ENCODE results near the gene KCTD18.

The KCTD18 gene

DNA sequence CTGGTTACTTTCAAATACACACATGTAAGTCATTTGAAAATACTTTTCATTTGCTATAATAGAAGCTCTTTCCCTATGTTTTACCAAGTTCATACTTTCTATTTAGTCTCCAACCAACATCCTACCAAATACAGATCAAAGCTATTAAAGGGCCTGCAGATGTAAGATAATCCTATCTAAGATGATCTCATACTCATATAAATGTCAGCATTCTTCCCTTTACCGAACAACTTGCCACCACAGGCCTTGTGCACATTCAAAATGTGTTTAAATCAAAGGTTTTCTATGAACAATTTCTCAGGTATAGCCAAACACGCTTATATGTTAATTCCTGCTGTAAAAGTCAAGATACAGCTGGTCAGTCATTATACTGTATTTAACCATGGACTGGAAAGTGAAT lies 23.3 kb downstream of the KCTD18 start:
- no peak for DNase-seq (ENCODE audit: low read depth in 2 of 2, low spot score in 1 of 2)

DNA sequence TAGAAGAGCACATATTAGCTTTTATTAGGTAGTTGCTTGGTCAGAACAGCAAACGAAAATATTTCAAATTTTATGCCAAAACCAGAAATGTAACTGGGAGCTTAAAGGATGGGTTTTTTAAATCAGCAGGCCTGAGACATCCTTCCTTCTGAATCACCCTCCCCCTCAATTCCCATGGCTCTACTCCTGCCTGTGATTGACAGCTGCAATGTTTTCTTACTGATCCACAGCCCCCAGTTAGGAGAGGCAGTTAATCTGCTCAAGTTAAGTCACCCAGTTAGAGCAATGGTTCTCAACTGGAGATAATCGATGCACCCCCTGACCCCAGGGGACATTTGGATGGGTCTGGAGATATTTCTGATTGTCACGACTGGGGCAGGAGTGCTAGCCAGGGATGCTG lies 24.9 kb downstream of the KCTD18 start:
- DNase-seq (ENCODE audit: low read depth in 2 of 2, low spot score in 1 of 2), result no peak

- DNase-seq (ENCODE audit: low read depth in 2 of 2, low spot score in 1 of 2), result no peak
These were observed 26.1 kb downstream of the KCTD18 start for GRCh38 chr2:200483729-200484198.

DNA sequence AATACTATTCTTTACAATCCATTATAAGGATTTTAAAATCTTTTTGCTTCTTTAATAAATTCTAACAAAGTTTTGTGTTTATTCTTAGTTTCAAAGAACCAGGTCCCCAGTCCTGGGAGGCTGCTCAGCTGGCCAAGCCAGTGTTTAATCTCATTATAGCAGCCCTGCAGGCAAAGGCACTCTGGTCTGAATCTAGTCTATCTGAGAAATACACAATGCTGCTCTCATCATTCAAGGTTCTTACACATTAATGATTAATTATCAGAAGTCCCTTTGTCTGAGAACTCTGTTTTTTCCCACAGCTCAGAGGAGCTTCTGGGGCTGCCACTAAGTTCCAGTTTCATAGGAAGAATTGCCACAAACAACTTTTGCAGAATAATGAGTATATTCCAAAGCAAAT lies 27.7 kb downstream of the KCTD18 start:
- no peak for DNase-seq (ENCODE audit: low read depth in 2 of 2, low spot score in 1 of 2)

DNA sequence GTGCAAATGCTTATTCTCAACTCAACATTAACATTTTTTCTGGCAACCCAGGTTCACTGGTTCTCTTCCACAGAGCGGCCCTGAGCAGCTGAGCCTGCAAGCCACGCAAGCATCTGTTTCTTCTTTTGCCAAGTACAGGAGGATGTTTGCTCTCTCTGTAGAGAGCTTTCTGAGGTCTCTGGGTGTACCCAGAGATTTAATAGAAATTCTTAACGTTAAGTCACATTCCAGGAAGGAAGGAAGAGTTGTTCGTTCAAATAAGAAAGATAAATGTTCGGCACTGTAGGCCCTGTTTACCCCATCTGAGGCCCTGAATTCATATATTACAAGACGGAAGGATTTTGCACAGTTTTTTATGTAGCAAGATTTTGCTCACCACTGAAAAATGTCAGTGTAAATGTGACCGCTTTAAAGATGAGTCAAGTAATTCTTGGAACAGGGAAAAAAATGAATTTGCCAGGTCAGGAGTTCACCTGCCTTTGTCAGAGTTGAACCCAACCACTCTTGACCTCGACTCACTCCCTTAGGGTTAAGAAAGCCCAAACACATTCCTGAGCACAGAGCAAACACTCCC lies 30.1 kb downstream of the KCTD18 start:
- no peak for DNase-seq (ENCODE audit: low read depth in 2 of 2, low spot score in 1 of 2)

- no peak for DNase-seq (ENCODE audit: low read depth in 2 of 2, low spot score in 1 of 2)
These were observed 32.2 kb downstream of the KCTD18 start for GRCh38 chr2:200477667-200478131.

- DNase-seq (ENCODE audit: low read depth in 2 of 2, low spot score in 1 of 2), result no peak
These were observed 33.0 kb downstream of the KCTD18 start for GRCh38 chr2:200476836-200477235.

DNA sequence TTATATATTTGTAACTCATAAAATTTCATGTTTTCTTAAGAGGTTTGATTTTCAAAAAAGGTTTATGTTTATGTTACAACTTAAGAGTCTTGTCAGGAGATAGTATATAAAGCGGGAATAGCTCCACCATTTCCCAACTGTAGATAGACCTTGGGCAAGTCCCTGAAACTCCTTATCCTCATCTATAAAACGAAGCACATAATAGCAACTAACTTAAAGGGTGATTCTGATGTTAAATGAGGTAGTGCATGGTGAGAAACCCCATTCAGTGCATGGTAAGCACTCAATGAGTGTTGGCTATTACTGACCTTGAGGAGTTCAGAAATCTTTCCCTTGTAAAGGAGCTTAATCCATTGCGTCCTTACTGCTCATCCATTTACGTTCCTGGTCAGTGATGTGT lies 34.1 kb downstream of the KCTD18 start:
- DNase-seq (ENCODE audit: low read depth in 2 of 2, low spot score in 1 of 2), result no peak

- no peak for DNase-seq (ENCODE audit: low read depth in 2 of 2, low spot score in 1 of 2)
These were observed 36.9 kb downstream of the KCTD18 start for GRCh38 chr2:200472853-200473464.

- DNase-seq (ENCODE audit: low read depth in 2 of 2, low spot score in 1 of 2), result no peak
These were observed 37.8 kb downstream of the KCTD18 start for GRCh38 chr2:200471928-200472645.

GRCh38 chr2:200471324-200471848 lies 38.5 kb downstream of the KCTD18 start:
- no peak for DNase-seq (ENCODE audit: low read depth in 2 of 2, low spot score in 1 of 2)

- no peak for DNase-seq (ENCODE audit: low read depth in 2 of 2, low spot score in 1 of 2)
These were observed 39.6 kb downstream of the KCTD18 start for GRCh38 chr2:200470230-200470629.

- no peak for DNase-seq (ENCODE audit: low read depth in 2 of 2, low spot score in 1 of 2)
These were observed 40.1 kb downstream of the KCTD18 start for GRCh38 chr2:200469708-200470211.

- DNase-seq (ENCODE audit: low read depth in 2 of 2, low spot score in 1 of 2), result no peak
These were observed 41.8 kb downstream of the KCTD18 start for GRCh38 chr2:200467806-200468681.

GRCh38 chr2:200466425-200467418 lies 43.1 kb downstream of the KCTD18 start:
- DNase-seq (ENCODE audit: low read depth in 2 of 2, low spot score in 1 of 2), result no peak

GRCh38 chr2:200463452-200463851 lies 46.4 kb downstream of the KCTD18 start:
- DNase-seq (ENCODE audit: low read depth in 2 of 2, low spot score in 1 of 2), result no peak

DNA sequence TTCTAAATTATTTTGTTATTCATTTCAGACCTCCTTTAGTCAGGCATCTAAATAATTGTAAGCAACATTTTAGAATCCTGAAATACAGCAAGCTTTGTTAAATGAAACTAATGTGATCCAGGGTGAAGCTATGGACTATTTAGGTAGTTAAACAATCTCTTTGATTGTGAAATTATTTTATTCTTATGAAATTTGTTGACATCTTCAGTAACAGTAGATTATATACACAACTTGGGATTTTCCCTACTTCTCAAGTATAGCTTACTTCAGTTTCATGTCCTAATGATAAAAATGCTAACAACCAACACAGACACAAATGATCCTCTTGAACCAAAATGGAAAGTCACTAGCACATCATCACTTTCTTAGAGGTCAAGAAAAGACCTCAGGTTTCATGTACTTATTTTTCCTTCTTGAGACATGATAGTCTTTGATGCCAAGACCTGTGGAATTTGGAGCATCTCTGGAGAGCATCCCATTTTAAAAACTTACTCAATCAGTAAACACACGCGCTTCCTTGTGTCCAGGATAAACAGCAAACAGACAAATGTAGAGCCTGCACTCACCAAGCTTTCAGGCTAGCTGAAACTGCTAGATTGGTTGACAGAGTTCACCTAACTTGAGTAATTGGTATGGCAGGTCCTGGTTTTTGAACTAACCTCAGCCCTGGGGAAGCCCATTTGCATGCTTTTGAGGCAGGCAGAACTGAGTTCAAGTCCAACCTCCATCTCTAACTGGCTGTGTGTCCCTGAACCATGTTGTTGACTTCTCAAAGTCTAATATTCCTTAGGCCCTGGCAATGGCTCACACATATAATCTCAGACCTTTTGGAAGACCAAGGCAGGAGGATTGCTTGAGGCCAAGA lies 47.8 kb downstream of the KCTD18 start:
- no peak for DNase-seq (ENCODE audit: low read depth in 2 of 2, low spot score in 1 of 2)

DNA sequence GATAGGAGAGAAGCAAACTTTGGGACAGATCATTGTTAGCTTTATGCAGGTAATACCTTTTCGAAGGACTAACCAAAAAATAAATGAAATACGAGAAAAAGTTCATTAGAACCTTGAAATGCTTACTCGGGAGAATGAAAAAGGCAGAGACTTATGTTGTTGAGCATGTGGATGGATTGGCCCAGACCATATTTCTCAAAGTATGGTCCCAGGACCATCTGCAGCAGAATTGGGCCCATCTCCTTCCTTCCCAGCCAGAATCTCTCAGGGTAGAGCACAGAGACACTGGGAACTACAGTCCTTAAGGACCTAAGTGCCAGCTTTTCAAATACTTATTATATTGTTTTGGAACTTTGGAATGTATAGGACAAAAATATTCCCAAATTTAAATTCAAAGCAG lies 50.8 kb downstream of the KCTD18 start:
- DNase-seq (ENCODE audit: low read depth in 2 of 2, low spot score in 1 of 2), result no peak

GRCh38 chr2:200456567-200456966 lies 53.3 kb downstream of the KCTD18 start:
- DNase-seq (ENCODE audit: low read depth in 2 of 2, low spot score in 1 of 2), result no peak

All from stimulated activated CD8-positive, alpha-beta memory T cell treated with anti-CD3 and anti-CD28 coated beads, Interleukin-4, amount 100 ng/mL, for 4 hours (primary cell).